HepG2 (cell line): Measurements from ENCODE around the gene BIN1. TPM values are rescaled to one million over a fixed set of nuclear protein-coding genes. Genes with fewer than 3 reads are reported as not detected.

Experiments used
- ATAC-seq: fragments of 200-7000 bp; cut with Tn5 transposase; 3 replicates; pipeline ENCODE4 v1.9.1; 2020; ENCODE audit warnings: mild to moderate bottlenecking, moderate library complexity
- BruUV-seq: library from RNA; stranded (reverse); fragments of 400-500 nt; replicated peaks from 2 replicates; lab custom pipeline; 2021; lab: Mats Ljungman, UMichigan
- CTCF ChIA-PET: fragments of 300-600 bp; formaldehyde crosslinking; extraction: SDS; loops from one replicate; lab custom pipeline; 2021; ENCODE audit warnings: low total read pairs, inconsistent platforms, low intra/inter-chr PET ratio; lab: Yijun Ruan, JAX
- POLR2A ChIA-PET: fragments of 350-600 bp; sonication (Branson Sonifier 250); formaldehyde crosslinking; loops from one replicate; lab custom pipeline; 2020; ENCODE audit warnings: antibody characterized with exemption, inconsistent platforms; lab: Yijun Ruan, JAX
- DNase-seq: peaks from one replicate; pipeline ENCODE4 v3.0.0-alpha.2; 2015; ENCODE audit warnings: low spot score
- FAIRE-seq: peaks from 3 replicates; lab custom pipeline; 2011; peaks lifted over from hg19 to GRCh38; lab: Jason Lieb, UNC
- H2AFZ ChIP-seq: one replicate; pipeline ENCODE4 v1.6.1; 2011; ENCODE audit warnings: low read length, inconsistent platforms
- H3K27ac ChIP-seq: fragments of 300-600 bp; 3 replicates; pipeline ENCODE4 v1.8.0; 2011; ENCODE audit warnings: mixed run types, mild to moderate bottlenecking, mixed read lengths, low read length, inconsistent platforms; ENCODE audit not compliant: insufficient read depth; ENCODE audit errors: extremely low read length
- H3K27me3 ChIP-seq, 2 experiments: fragments of 200-600 bp in 1 of 2; 2 replicates in 1 of 2; 3 replicates in 1 of 2; pipeline versions ENCODE4 v1.6.0 to v1.8.0; 2011; ENCODE audit warnings: low read length in 2 of 2, mild to moderate bottlenecking in 2 of 2, moderate library complexity in 2 of 2, inconsistent platforms in 1 of 2; ENCODE audit not compliant: insufficient read depth in 2 of 2, control insufficient read depth in 1 of 2
- H3K36me3 ChIP-seq, 2 experiments: fragments of 200-600 bp in 1 of 2; replicated peaks in 1 of 2; 2 replicates in 1 of 2; 3 replicates in 1 of 2; pipeline versions ENCODE4 v1.5.1 to v1.8.0; 2011; ENCODE audit warnings: low read length in 2 of 2, inconsistent platforms in 1 of 2; ENCODE audit not compliant: insufficient read depth in 2 of 2, control insufficient read depth in 1 of 2
- H3K4me1 ChIP-seq: 2 replicates; pipeline ENCODE4 v1.5.1; 2012; ENCODE audit warnings: low read length, inconsistent platforms; ENCODE audit not compliant: insufficient read depth
- H3K4me2 ChIP-seq: 2 replicates; pipeline ENCODE4 v1.6.0; 2011; ENCODE audit warnings: low read depth, low read length, inconsistent platforms
- H3K4me3 ChIP-seq, 3 experiments: fragments of 200-600 bp in 1 of 3; sonication (generic), shearing (Covaris generic) in 1 of 3; replicated peaks in 1 of 3; 2 replicates each; pipeline ENCODE4 v1.5.1; 2011 to 2016; ENCODE audit warnings: low read length in 3 of 3, inconsistent platforms in 2 of 3, low read depth in 2 of 3, mild to moderate bottlenecking in 2 of 3, control low read depth in 1 of 3, mixed read lengths in 1 of 3; ENCODE audit not compliant: insufficient read depth in 1 of 3
- H3K79me2 ChIP-seq: one replicate; pipeline ENCODE4 v1.6.1; 2011; ENCODE audit warnings: low read length, inconsistent platforms; ENCODE audit not compliant: insufficient read depth
- H3K9ac ChIP-seq: 2 replicates; pipeline ENCODE4 v1.6.0; 2011; ENCODE audit warnings: mild to moderate bottlenecking, low read depth, low read length, inconsistent platforms; ENCODE audit not compliant: insufficient read depth
- H3K9me3 ChIP-seq: 2 replicates; pipeline ENCODE4 v1.5.1; 2012; ENCODE audit warnings: mild to moderate bottlenecking, low read length
- H4K20me1 ChIP-seq: 2 replicates; pipeline ENCODE4 v1.6.0; 2011; ENCODE audit warnings: inconsistent platforms, mild to moderate bottlenecking, low read length, moderate library complexity; ENCODE audit not compliant: insufficient read depth
- CTCF ChIP-seq: sonication (generic); formaldehyde crosslinking; IDR thresholded peaks from 2 replicates; pipeline ENCODE4 v1.5.0; 2020; ENCODE audit warnings: mild to moderate bottlenecking, missing genetic modification reagents, moderate library complexity
- FOXA1 ChIP-seq, 2 experiments: fragments of 450-650 bp in 1 of 2; sonication (generic) in 1 of 2; formaldehyde crosslinking in 1 of 2; IDR thresholded peaks; 2 replicates each; pipeline versions ENCODE4 v1.4.0 to v1.6.1; 2016 to 2020; ENCODE audit warnings: missing genetic modification reagents in 1 of 2
- GRHL1 ChIP-seq: sonication (generic); formaldehyde crosslinking; conservative IDR thresholded peaks from 2 replicates; pipeline ENCODE4 v1.8.0; 2022; ENCODE audit warnings: missing genetic modification reagents
- HDAC1 ChIP-seq: sonication (generic); formaldehyde crosslinking; IDR thresholded peaks from 2 replicates; pipeline ENCODE4 v1.5.1; 2020; ENCODE audit warnings: mild to moderate bottlenecking, missing genetic modification reagents
- MIER2 ChIP-seq: IDR thresholded peaks from 2 replicates; pipeline ENCODE4 v1.6.1; 2016; ENCODE audit warnings: missing biosample characterization, missing genetic modification reagents
- NFE2 ChIP-seq: sonication (generic); formaldehyde crosslinking; IDR thresholded peaks from 2 replicates; pipeline ENCODE4 v1.4.0; 2020; ENCODE audit warnings: missing genetic modification reagents
- PHF5A ChIP-seq: IDR thresholded peaks from one replicate; pipeline ENCODE4 v1.6.1; 2018; ENCODE audit warnings: low read depth, missing genetic modification reagents; ENCODE audit not compliant: unreplicated experiment
- RCOR2 ChIP-seq: IDR thresholded peaks from 2 replicates; pipeline ENCODE4 v1.6.1; 2016; ENCODE audit warnings: missing biosample characterization, missing genetic modification reagents
- SALL1 ChIP-seq: sonication (generic); formaldehyde crosslinking; IDR thresholded peaks from 2 replicates; pipeline ENCODE4 v1.8.0; 2022; ENCODE audit warnings: mild to moderate bottlenecking, missing genetic modification reagents
- SAP130 ChIP-seq: IDR thresholded peaks from 2 replicates; pipeline ENCODE4 v1.6.1; 2016; ENCODE audit warnings: low read depth
- SP140L ChIP-seq: sonication (generic); formaldehyde crosslinking; IDR thresholded peaks from 2 replicates; pipeline ENCODE4 v1.4.0; 2020; ENCODE audit warnings: missing genetic modification reagents, borderline replicate concordance
- TBP ChIP-seq: sonication (generic); formaldehyde crosslinking; IDR thresholded peaks from 2 replicates; pipeline ENCODE4 v1.5.0; 2020; ENCODE audit warnings: missing genetic modification reagents
- TEAD3 ChIP-seq: optimal IDR thresholded peaks from 2 replicates; pipeline ENCODE3; 2016; ENCODE audit warnings: borderline replicate concordance
- XRCC5 ChIP-seq: fragments of 200-400 bp; formaldehyde crosslinking; optimal IDR thresholded peaks from 2 replicates; pipeline ENCODE3; 2017; ENCODE audit warnings: mild to moderate bottlenecking, low read length
- ZFAT ChIP-seq: sonication (generic); formaldehyde crosslinking; conservative IDR thresholded peaks from 2 replicates; pipeline ENCODE4 v1.8.1; 2023; ENCODE audit warnings: missing genetic modification reagents, inconsistent platforms
- ZNF10 ChIP-seq: sonication (generic); formaldehyde crosslinking; IDR thresholded peaks from 2 replicates; pipeline ENCODE4 v1.4.0; 2020; ENCODE audit warnings: mild to moderate bottlenecking, low read depth, missing genetic modification reagents, borderline replicate concordance
- ZNF101 ChIP-seq: sonication (generic); formaldehyde crosslinking; IDR thresholded peaks from 2 replicates; pipeline ENCODE4 v1.4.0; 2020; ENCODE audit warnings: mild to moderate bottlenecking, low read depth, missing genetic modification reagents, borderline replicate concordance
- ZNF12 ChIP-seq: sonication (generic); formaldehyde crosslinking; IDR thresholded peaks from 2 replicates; pipeline ENCODE4 v1.5.0; 2020; ENCODE audit warnings: missing genetic modification reagents
- ZNF20 ChIP-seq: sonication (generic); formaldehyde crosslinking; IDR thresholded peaks from 2 replicates; pipeline ENCODE4 v1.4.0; 2020; ENCODE audit warnings: mild to moderate bottlenecking, moderate library complexity, missing genetic modification reagents
- WGBS: methylation state at CpG from one replicate; pipeline ENCODE4 v1.1.6; 2017; ENCODE audit warnings: low lambda C conversion rate; 5-methylcytosine and 5-hydroxymethylcytosine counted together
- in situ Hi-C: cut with HindIII; loops from 2 replicates; pipeline ENCODE4 v1.10.0; 2017; ENCODE audit warnings: low pct_unique_long_range_greater_than_20kb; ENCODE audit not compliant: extremely low pct_ligation_motif_present
- intact Hi-C: fragments of 100-400 bp; cut with micrococcal nuclease; formaldehyde crosslinking; loops from one replicate; pipeline ENCODE4 v1.10.0; 2022; ENCODE audit not compliant: unreplicated experiment
- polyA plus RNA-seq, 8 experiments: library from polyadenylated mRNA; depleted of rRNA in 3 of 8; stranded (reverse) in 7 of 8; unstranded in 1 of 8; fragments of >200 nt; fragmentation: Illumina TruSeq in 4 of 8; extraction: Trizol in 4 of 8; gene quantifications; 2 replicates each; pipeline versions ENCODE4 v1.2.1 to v1.2.3, GENCODE V29; 2011 to 2016; ENCODE audit warnings: low read depth in 4 of 8, missing spikeins in 1 of 8, mixed read lengths in 1 of 8; ENCODE audit not compliant: insufficient read depth in 1 of 8
- total RNA-seq, 5 experiments: library from RNA; depleted of rRNA; stranded (reverse); fragments of >200 nt; fragmentation: Illumina TruSeq; extraction: Trizol; gene quantifications; 2 replicates each; pipeline ENCODE4 v1.2.3, GENCODE V29; 2016; ENCODE audit warnings: low read depth in 1 of 5
- TF ChIP-seq, protein P1 (sequence below): sonication (generic); formaldehyde crosslinking; IDR thresholded peaks from 2 replicates; pipeline ENCODE4 v1.4.0; 2020; ENCODE audit warnings: missing genetic modification reagents, borderline replicate concordance

The BIN1 gene
- total and polyA plus RNA-seq, 2 of the 13 experiments (the other 11 are each of a cell fraction or from before 2014, with no cell fraction given) = 0.93 to 1.2 TPM

GRCh38 chr2:127034883-127035611 is 71.9 kb downstream of the BIN1 start:
- H3K36me3 ChIP-seq = no peaks in the 10 kb centered on the region
- no peaks in the 10 kb centered on the region for H3K79me2 ChIP-seq
- no peaks in the 10 kb centered on the region for H3K9me3 ChIP-seq
- no TSS peak for BruUV-seq
- CTCF ChIA-PET = no interaction called here
- DNase-seq (peak; percentile 21), ATAC-seq (peak; percentile 99), FAIRE-seq (peak; percentile 69)
- no peaks in the 10 kb centered on the region; a peak in 1 of 5 replicates for H3K27me3 ChIP-seq
- in situ Hi-C loops (no loop called here), intact Hi-C loops (no loop called here)
- no peak overlapping the region for H2AFZ ChIP-seq
- no peak overlapping the region for H3K27ac ChIP-seq
- H3K4me2 ChIP-seq = peak overlapping the region; percentile 36
- H3K4me1 ChIP-seq = peaks cover 21% of the 10 kb centered on the region
- H4K20me1 ChIP-seq = no peaks in the 10 kb centered on the region
- WGBS = 2% methylated on average over 11 of the region's 11 CpGs
- H3K9ac ChIP-seq = no peak overlapping the region
- peak overlapping the region in 1 of 3 experiments; percentile 7; a peak in 1 of 6 replicates for H3K4me3 ChIP-seq
- POLR2A ChIA-PET = interaction anchor here (0.7 kb wide), 1 partner anchor 38 kb away, joined by 4 read pairs; no protein-coding TSS in a partner anchor
- TF ChIP-seq SP140L (CRISPR knock-in tag) = no peak
- no peak for TF ChIP-seq HDAC1
- no peak for TF ChIP-seq TBP
- TF ChIP-seq GRHL1 (CRISPR knock-in tag) = no peak
- TF ChIP-seq TEAD3 (CRISPR knock-in tag) = peak; percentile 22
- TF ChIP-seq PHF5A (CRISPR knock-in tag) = no peak
- TF ChIP-seq ZNF101 (CRISPR knock-in tag) = no peak
- no peak for TF ChIP-seq NFE2 (CRISPR knock-in tag)
- TF ChIP-seq RCOR2 = no peak
- TF ChIP-seq, protein P1, sequence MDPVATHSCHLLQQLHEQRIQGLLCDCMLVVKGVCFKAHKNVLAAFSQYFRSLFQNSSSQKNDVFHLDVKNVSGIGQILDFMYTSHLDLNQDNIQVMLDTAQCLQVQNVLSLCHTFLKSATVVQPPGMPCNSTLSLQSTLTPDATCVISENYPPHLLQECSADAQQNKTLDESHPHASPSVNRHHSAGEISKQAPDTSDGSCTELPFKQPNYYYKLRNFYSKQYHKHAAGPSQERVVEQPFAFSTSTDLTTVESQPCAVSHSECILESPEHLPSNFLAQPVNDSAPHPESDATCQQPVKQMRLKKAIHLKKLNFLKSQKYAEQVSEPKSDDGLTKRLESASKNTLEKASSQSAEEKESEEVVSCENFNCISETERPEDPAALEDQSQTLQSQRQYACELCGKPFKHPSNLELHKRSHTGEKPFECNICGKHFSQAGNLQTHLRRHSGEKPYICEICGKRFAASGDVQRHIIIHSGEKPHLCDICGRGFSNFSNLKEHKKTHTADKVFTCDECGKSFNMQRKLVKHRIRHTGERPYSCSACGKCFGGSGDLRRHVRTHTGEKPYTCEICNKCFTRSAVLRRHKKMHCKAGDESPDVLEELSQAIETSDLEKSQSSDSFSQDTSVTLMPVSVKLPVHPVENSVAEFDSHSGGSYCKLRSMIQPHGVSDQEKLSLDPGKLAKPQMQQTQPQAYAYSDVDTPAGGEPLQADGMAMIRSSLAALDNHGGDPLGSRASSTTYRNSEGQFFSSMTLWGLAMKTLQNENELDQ (CRISPR knock-in tag) = no peak
- 0 out of 2 replicates have a peak, but pooled peaks have one; percentile 27 for TF ChIP-seq MIER2 (CRISPR knock-in tag)
- TF ChIP-seq FOXA1 (IDR thresholded peaks at IDR 0.05) = no peak
- TF ChIP-seq FOXA1 (CRISPR knock-in tag; IDR thresholded peaks at IDR 0.05) = peak; percentile 23; the same call in 1 of the 2 replicates
- peak; percentile 44 for TF ChIP-seq CTCF (CRISPR knock-in tag)
- no peak for TF ChIP-seq ZNF12
- peak; percentile 33 for TF ChIP-seq SALL1 (CRISPR knock-in tag)
- no peak for TF ChIP-seq SAP130 (CRISPR knock-in tag)
- no peak for TF ChIP-seq ZFAT (CRISPR knock-in tag)
- TF ChIP-seq XRCC5 = peak; percentile 71
- no peak for TF ChIP-seq ZNF20 (CRISPR knock-in tag)
- no peak for TF ChIP-seq ZNF10 (CRISPR knock-in tag)
